Vagina (tissue), 2 donors: Measurements from ENCODE around the gene NLGN1.

ENCODE experiments used
- CTCF ChIP-seq, 3 experiments: fragments of 450-650 bp in 2 of 3; fragments of 200-600 bp in 1 of 3; sonication (generic) in 1 of 3; IDR thresholded peaks; one replicate each; pipeline ENCODE4 v1.5.1; 2017 to 2019; ENCODE audit warnings: antibody characterized with exemption in 3 of 3, mild to moderate bottlenecking in 2 of 3, moderate library complexity in 2 of 3
- POLR2A ChIP-seq, 2 donors: fragments of 450-650 bp; IDR thresholded peaks; one replicate each; pipeline ENCODE4 v1.6.1; 2017; ENCODE audit warnings: antibody characterized with exemption in 2 of 2, mild to moderate bottlenecking in 2 of 2, moderate library complexity in 2 of 2
- POLR2AphosphoS5 ChIP-seq, 2 donors: sonication (generic); formaldehyde crosslinking; IDR thresholded peaks; one replicate each; pipeline ENCODE4 v1.9.0; 2017; ENCODE audit warnings: antibody characterized with exemption in 2 of 2, mild to moderate bottlenecking in 2 of 2, low read depth in 1 of 2; ENCODE audit not compliant: insufficient read depth in 1 of 2

GRCh38 chr3:173750591-173750990 is 353.0 kb downstream of the NLGN1 start:
- TF ChIP-seq CTCF (IDR thresholded peaks at IDR 0.05) (no peak), POLR2A (IDR thresholded peaks at IDR 0.05) (no peak), POLR2AphosphoS5 (IDR thresholded peaks at IDR 0.05; ENCODE audit: insufficient read depth in 1 of 2, low read depth in 1 of 2) (no peak)
